Parathyroid adenoma (tissue), 2 donors: ENCODE measurements around the gene HRAS.
A peak's percentile ranks its signal among the peaks of the same experiment; 100 is the strongest.

Source experiments
- H2AFZ ChIP-seq: fragments of 300-600 bp; sonication (generic); one replicate; pipeline ENCODE4 v1.7.0; 2017; ENCODE audit warnings: antibody characterized with exemption, mild to moderate bottlenecking
- H3K27ac ChIP-seq: fragments of 300-600 bp; sonication (generic); one replicate; pipeline ENCODE4 v1.7.0; 2017
- H3K27me3 ChIP-seq: fragments of 300-600 bp; sonication (generic); one replicate; pipeline ENCODE4 v1.7.0; 2017; ENCODE audit warnings: low read length; ENCODE audit not compliant: control insufficient read depth, insufficient read depth
- H3K36me3 ChIP-seq: fragments of 300-600 bp; sonication (generic); one replicate; pipeline ENCODE4 v1.7.0; 2017; ENCODE audit warnings: low read length; ENCODE audit not compliant: control insufficient read depth, insufficient read depth
- H3K4me1 ChIP-seq: fragments of 300-600 bp; sonication (generic); one replicate; pipeline ENCODE4 v1.7.0; 2017; ENCODE audit warnings: control low read depth
- H3K4me2 ChIP-seq: fragments of 300-600 bp; sonication (generic); one replicate; pipeline ENCODE4 v1.7.0; 2017; ENCODE audit warnings: low read length
- H3K4me3 ChIP-seq: fragments of 300-600 bp; sonication (generic); one replicate; pipeline ENCODE4 v1.7.0; 2017; ENCODE audit warnings: low read depth, low read length
- H3K79me2 ChIP-seq: fragments of 300-600 bp; sonication (generic); one replicate; pipeline ENCODE4 v1.7.0; 2017; ENCODE audit warnings: control low read depth
- H3K9ac ChIP-seq: fragments of 300-600 bp; sonication (generic); one replicate; pipeline ENCODE4 v1.7.0; 2017; ENCODE audit warnings: mild to moderate bottlenecking
- H3K9me3 ChIP-seq: fragments of 300-600 bp; sonication (generic); one replicate; pipeline ENCODE4 v1.7.0; 2017; ENCODE audit warnings: low read length; ENCODE audit not compliant: control insufficient read depth
- TF ChIP-seq, protein P1 (sequence below): fragments of 300-600 bp; sonication (generic); IDR thresholded peaks from one replicate; pipeline ENCODE4 v1.7.0; 2017; ENCODE audit warnings: antibody characterized with exemption, mild to moderate bottlenecking
- donor health status: primary hyperparathyroidism.

Gene HRAS

DNA sequence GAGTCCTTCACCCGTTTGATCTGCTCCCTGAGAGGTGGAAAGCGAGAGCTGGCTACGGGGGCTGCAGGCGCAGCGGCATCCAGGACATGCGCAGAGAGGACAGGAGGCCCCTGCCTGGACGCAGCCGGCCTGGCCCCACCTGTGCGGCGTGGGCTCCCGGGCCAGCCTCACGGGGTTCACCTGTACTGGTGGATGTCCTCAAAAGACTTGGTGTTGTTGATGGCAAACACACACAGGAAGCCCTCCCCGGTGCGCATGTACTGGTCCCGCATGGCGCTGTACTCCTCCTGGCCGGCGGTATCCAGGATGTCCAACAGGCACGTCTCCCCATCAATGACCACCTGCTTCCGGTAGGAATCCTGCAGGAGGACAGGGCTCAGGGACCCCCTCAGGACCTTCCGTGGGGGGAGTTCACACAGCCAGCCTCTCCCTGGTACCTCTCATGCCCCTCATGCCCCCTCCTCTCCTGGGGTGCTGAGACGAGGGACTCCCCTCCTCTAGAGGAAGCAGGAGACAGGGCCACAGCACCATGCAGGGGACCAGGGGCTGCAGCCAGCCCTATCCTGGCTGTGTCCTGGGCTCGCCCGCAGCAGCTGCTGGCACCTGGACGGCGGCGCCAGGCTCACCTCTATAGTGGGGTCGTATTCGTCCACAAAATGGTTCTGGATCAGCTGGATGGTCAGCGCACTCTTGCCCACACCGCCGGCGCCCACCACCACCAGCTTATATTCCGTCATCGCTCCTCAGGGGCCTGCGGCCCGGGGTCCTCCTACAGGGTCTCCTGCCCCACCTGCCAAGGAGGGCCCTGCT lies 1.6 kb downstream of the HRAS start:
- H3K27me3 ChIP-seq, result no peaks in the 10 kb centered on the region
- no peak overlapping the region for H3K4me3 ChIP-seq
- no peaks in the 10 kb centered on the region for H3K9me3 ChIP-seq
- peak overlapping the region; percentile 62 for H3K4me2 ChIP-seq
- no peak overlapping the region for H3K27ac ChIP-seq
- H3K9ac ChIP-seq, result no peak overlapping the region
- no peak overlapping the region for H2AFZ ChIP-seq
- H3K36me3 ChIP-seq, result no peaks in the 10 kb centered on the region
- H3K79me2 ChIP-seq, result no peaks in the 10 kb centered on the region
- TF ChIP-seq, protein P1, sequence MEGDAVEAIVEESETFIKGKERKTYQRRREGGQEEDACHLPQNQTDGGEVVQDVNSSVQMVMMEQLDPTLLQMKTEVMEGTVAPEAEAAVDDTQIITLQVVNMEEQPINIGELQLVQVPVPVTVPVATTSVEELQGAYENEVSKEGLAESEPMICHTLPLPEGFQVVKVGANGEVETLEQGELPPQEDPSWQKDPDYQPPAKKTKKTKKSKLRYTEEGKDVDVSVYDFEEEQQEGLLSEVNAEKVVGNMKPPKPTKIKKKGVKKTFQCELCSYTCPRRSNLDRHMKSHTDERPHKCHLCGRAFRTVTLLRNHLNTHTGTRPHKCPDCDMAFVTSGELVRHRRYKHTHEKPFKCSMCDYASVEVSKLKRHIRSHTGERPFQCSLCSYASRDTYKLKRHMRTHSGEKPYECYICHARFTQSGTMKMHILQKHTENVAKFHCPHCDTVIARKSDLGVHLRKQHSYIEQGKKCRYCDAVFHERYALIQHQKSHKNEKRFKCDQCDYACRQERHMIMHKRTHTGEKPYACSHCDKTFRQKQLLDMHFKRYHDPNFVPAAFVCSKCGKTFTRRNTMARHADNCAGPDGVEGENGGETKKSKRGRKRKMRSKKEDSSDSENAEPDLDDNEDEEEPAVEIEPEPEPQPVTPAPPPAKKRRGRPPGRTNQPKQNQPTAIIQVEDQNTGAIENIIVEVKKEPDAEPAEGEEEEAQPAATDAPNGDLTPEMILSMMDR, result no peak
- no peaks in the 10 kb centered on the region for H3K4me1 ChIP-seq

DNA sequence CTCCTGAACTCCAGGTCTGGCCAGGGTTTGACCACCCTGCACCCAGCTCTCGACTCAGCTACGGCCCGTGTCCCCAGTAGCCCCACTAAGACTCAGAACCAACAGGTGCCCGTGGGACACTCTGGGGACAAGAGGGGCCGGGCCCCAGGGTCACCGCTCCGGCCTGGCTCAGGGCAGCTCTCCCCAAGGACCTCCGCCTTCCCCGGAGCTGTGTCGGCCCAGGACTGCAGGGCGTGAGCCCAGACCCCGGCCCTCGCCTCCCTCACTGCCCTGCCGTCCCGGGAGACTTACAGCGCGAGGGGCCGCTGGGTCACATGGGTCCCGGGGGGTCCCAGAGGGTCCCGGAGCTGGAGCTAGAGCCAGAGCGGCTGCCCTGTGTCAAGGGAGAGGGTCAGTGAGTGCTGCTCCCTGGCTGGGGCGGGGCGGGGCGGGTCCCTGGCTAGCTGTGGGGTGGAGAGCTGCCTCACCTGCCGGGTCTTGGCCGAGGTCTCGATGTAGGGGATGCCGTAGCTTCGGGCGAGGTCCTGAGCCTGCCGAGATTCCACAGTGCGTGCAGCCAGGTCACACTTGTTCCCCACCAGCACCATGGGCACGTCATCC lies 2.3 kb downstream of the HRAS start:
- Histone ChIP-seq H3K4me1 (no peaks in the 10 kb centered on the region), H3K4me2 (no peak overlapping the region), H3K27ac (no peak overlapping the region), H3K4me3 (no peak overlapping the region), H3K9ac (no peak overlapping the region), H2AFZ (no peak overlapping the region), H3K9me3 (no peaks in the 10 kb centered on the region), H3K79me2 (no peaks in the 10 kb centered on the region), H3K27me3 (no peaks in the 10 kb centered on the region), H3K36me3 (no peaks in the 10 kb centered on the region)
- TF ChIP-seq, protein P1, result no peak

DNA sequence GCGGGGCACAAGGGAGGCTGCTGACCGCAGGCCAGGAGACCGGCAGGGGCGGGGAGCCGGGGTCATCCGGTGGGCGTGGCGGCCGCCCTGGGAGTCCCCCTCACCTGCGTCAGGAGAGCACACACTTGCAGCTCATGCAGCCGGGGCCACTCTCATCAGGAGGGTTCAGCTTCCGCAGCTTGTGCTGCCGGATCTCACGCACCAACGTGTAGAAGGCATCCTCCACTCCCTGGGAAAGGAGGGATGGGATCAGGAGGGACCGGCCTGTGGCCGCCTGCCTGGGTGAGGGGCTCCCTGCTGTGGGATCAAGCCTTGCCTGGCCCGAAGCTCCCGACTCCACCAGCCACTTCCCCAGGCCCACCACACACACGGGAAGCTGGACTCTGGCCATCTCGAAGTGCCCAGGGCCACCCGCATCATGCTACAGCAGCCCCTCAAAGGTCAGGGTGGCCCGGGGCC lies 2.8 kb downstream of the HRAS start:
- no peaks in the 10 kb centered on the region for H3K27me3 ChIP-seq

DNA sequence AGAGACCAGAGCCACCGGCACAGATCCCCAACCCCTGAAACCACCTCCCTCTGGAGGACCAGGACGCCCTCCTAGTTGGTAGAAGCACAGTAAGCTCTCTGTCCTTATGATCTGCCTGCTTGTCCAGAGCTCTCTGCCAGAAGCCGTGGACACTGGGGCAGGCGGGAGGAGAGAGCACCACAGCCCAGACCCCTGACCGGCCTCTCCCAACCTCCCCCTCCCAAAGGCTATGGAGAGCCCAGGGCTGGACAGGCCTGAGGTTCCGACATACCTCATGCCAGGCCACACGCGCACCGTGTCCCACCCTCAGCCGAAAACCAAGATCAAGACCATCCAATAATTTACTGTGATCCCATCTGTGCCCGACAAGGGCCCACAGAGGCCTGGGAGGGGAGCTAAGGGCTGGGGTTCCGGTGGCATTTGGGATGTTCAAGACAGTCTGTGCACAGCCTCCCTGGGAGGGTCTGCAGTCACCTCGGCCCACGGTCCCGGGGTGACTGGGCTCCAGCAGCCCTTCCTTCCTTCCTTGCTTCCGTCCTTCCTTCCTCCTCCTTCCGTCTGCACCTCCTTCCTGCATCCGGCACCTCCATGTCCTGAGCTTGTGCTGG lies 3.4 kb downstream of the HRAS start:
- TF ChIP-seq, protein P1, result no peak
- Histone ChIP-seq H3K27me3 (no peaks in the 10 kb centered on the region), H3K4me1 (no peaks in the 10 kb centered on the region), H2AFZ (no peak overlapping the region), H3K9ac (no peak overlapping the region), H3K4me3 (no peak overlapping the region), H3K4me2 (no peak overlapping the region), H3K27ac (no peak overlapping the region), H3K36me3 (no peaks in the 10 kb centered on the region), H3K79me2 (no peaks in the 10 kb centered on the region), H3K9me3 (no peaks in the 10 kb centered on the region)

More for the DNA sequence above, 2.8 kb downstream of the HRAS start:
- Histone ChIP-seq H3K36me3 (no peaks in the 10 kb centered on the region), H2AFZ (no peak overlapping the region), H3K4me3 (no peak overlapping the region), H3K27ac (no peak overlapping the region), H3K9ac (no peak overlapping the region), H3K4me2 (no peak overlapping the region), H3K9me3 (no peaks in the 10 kb centered on the region), H3K4me1 (no peaks in the 10 kb centered on the region), H3K79me2 (no peaks in the 10 kb centered on the region)
- TF ChIP-seq, protein P1, result no peak
